ENCODE data around the gene WTAP.

WTAP gene

GRCh38 chr6:159805440-159806020, 78.2 kb downstream of the WTAP start:
- no peak for DNase-seq (ENCODE audit: low read depth, low spot score)
